ENCODE data around the gene PTPRR.
"Not testable (repeated sequence)": the region's sequence is repeated elsewhere in the genome, so short reads cannot be mapped to it uniquely, and the experiment has no call there.

PTPRR gene

DNA sequence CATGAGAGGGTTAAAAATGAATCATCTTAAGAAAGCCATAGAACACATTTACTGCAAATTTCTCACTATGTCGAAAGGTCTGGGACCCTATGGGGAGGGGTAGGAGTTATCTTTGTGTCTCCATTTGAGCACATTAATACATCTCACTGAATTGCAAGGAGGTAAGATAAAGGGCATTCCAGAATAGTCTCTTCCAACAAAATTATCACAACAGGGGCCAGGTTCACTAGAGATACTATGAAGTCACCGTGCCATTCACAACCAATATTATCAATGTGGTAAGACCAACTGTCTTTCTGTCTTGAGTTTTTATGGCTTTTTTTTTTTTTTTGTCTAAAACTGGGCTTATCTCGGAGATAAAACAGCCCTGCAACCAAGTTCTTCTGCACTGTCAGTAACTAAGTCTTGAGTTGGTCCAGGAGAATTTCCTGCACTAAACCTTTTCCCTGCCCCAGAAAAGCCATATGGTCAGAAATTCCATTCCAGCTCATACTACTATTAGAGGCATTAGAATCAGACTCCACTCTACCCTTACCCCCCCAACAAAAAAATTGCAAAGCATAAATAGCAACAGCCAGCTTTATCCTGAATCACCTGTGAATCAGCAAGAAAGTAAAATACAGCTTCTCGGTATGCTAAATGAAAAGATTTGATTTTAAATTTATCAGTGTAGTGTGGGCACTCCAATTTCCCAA is 79.7 kb downstream of the PTPRR start:
- no peak for DNase-seq (ENCODE audit: low spot score)

DNA sequence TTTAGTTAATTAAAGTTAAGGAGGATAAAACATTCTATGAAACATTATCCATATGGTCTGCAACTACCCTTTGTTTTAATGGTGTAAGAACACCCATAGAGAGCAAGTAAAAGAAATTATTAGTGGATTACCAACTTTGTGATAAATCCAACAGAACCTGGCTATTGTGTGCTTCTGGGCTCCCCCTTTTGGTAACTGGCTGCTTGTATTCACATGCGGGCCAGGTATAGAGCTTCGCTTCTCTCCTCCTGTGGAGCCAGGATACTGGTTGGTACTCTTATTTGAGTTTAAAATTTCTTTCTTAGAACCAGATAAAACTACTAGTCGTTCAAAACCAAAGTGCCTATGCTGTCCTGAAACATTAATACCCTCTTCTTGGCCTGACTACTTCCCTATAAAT is 81.0 kb downstream of the PTPRR start:
- no peak for DNase-seq (ENCODE audit: low spot score)

DNA sequence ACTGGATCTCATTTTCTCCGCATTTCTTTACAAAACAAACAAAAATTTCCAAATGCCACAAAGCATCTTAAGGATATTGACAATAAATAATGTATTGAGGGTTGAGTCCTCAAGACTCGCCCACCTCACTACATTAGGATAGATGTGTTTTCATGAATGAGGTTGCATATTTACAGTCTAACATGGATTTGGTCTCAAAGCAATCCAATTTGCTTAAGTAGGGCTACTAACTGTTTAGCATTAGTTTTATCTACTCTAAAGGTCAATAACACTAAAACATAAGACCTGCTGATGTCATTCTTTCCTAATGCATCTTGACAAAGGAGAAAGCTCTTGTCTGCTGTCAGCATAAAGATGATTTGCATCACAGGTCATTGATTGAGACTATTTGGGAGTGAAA is 82.4 kb downstream of the PTPRR start:
- DNase-seq (ENCODE audit: low spot score): no peak

DNA sequence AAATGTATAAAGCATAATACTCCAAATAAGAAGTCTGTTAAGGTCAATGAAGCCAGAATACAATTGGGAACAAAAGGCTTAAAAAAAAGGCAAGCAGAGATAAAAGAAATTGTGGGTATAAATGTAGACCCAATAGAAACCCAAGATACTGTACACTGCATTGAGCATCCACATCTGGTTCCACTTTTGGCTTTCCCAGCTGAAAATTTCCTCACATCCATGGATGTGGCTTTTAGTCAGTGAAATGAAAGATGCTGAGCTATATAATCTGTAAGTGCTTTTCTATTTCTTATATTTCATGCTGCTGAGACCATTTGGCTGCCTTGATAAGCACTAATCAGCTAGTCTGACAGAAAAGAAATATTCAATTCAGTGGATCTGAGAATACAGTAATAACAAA is 83.5 kb downstream of the PTPRR start:
- no peak for DNase-seq (ENCODE audit: low spot score)

DNA sequence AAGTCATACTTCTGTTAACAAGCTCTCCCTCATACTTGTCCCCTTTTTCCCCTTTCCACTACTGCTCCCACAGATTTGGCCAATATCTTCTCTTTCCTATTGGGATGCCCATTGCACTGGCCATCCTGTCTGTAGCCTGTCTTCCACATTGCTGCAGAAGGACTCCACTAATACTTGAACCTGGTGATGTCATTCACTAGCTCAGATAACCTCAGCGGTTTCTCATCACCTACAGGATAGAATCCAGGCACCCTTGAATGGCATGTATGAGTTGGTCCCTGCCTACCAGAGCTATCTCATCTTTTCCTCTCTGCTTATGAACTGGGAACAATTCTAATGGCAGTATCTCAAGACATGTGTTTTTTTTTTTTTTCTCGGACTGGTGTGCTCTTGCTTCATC is 84.6 kb downstream of the PTPRR start:
- DNase-seq (ENCODE audit: low spot score): no peak

DNA sequence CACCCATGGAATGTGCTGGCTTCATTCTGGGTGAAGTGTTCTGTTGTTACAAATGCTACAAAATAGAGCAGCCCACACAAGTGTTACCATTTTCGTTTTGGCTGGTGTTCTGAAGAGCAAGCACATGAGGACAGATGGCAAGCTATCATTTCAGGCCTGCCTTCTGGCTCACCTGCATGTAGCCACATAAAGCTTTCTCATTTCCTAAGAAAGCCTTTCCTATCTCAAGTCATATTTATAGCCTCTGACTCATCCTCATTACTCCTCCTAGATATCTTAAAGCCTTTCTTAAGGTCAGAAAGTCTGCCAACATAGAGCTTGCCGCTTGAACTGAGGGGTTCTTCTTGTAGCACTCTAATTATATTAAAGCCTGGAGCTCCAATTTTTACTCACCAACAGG is 89.0 kb downstream of the PTPRR start:
- no peak for DNase-seq (ENCODE audit: low spot score)

DNA sequence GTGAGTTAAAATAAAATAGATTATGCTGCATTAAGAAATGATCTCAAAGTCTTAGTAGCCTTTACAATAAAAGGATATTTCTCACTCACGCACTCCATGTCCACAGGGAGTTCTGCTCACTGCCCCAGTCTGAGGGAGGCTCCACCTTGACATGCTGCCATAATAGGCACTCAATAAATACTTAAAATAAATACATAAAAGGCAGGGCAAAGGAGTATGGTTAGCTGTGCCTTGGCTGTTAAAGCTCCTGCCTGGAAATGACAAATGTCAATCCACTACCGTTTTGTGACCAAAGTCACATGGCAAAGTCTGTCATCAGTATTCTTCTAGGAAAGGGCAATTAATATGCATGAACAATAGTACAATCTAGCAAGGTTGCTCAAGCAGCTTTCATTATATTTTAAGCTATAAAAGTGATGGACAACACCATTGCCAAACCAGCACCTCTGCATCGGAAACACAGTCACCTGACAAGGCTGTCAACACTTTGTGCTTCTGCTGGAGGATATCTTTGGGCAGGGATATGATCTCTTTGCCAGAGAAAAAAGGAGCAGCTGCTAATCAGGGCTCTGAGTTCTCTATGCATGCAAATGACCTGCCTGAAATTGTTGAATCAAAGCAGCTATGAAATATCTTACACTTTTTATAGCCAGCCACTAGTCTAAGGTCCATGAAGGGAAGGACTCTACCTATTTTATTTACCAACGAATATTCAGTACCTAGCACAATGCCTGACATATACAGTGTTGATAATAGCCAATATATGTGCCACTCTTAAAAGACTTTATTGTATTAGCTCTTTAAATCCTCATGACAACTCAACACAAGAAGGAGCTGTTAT is 90.1 kb downstream of the PTPRR start:
- DNase-seq (ENCODE audit: low spot score): no peak

DNA sequence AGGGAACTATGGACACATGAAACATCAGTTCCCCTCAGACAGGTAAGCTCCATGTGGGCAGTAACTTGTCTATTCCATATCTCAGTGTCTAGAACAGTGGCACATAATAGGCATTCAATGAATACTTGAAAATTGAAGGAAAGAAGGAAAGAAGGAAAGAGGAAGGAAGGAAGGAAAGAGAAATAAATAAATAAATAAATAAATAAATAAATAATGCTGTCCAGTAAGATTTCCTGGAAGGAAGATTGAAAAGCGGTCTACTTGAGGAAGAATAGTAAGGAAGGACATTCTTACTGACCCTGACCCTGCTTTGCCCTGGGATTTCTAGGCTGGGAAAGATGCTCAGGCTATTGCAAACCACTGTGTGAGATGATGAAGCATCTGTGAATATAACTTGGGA is 91.5 kb downstream of the PTPRR start:
- no peak for DNase-seq (ENCODE audit: low spot score)

DNA sequence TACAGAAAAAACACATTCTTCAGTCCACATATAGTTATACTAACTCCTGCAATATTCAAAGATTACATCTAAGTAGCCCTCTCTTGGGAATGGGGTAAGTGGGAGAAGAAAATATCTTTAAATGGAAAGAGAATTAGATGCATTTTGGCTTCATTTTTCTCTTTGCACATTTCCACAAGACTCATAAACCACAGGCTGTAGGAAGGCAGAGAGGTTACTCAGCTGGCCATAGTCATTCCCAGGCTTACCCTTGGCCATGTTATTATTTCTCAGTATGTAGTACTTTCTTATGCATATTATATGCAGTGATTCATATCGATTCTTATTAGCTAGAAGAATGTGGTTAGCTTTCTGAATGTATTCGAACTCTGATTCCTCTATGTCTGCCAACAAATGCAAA is 92.2 kb downstream of the PTPRR start:
- DNase-seq (ENCODE audit: low spot score): no peak

DNA sequence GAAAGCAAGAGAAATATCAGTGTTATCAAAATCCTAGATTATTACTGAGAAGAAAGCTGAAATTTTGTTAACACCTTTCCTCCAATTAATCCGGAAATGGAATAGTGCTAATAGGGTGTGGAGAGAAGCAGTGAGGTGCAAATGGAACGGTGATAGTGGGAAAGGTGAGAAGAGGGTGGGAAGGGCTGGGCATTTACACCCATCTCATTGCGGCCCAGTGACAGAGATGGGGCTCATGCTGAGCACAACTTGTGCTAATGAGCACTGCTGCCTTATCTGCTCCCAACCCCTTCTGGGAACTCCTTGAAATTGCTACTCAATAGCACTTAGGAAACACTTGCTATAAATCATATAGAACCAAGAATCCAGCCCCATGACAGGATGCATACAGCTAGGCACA is 94.4 kb downstream of the PTPRR start:
- no peak for DNase-seq (ENCODE audit: low spot score)

DNA sequence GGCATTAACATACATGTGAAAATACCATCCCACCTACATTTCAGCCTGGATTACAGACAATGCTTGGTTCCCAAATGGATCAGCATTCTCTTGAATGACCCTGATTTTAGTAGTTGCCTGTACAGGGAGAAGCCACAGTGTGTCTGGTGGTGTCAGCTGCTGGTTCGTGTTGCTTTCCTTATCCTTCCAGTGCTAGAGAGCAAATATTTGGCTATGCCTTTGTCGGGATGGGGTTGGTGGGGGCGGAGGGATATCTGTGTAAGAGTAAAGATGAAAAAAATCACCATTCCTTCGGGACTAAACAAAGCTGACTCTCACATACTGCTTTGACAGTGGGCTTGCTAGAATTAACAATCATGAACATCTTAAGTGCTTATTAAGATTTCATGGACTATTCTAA is 96.0 kb downstream of the PTPRR start:
- no peak for DNase-seq (ENCODE audit: low spot score)

DNA sequence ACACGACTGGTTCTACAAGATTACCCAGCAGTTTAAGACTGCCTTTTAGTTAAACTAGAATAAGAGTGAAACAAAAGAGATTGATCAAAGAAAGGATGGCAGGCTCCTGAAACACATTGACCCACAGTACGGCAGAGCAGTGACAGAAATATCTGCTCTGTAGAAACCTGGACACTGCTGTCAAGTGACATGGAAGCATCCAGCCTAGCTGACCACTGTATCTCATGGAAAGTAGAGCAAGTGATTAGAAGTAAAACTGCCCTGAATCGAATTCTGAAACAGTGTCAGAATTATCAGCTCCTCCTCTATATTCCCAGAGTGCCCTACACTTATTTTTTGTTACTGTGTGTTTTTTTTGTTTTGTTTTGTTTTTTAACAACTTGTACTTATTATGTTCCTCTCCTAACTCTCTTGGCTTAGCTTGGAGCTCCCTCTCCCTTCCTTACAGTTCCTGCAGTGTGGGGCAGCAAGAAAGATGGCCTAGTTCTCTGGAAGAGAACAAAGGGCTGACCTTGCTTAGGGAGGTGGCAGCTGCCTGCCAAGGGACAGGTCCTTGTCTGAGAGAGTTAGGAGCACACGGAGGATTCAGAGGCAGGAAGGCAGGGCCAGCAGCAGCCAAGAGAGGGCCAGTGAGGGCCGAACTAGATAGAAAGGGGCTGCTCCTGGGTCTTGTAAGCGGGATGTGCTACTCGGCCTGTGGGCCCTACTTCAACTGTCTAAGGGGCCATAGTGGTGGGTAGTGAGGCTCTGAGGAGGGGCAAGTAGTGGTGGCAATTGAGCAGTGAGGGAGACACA is 97.2 kb downstream of the PTPRR start:
- no peak for DNase-seq (ENCODE audit: low spot score)

DNA sequence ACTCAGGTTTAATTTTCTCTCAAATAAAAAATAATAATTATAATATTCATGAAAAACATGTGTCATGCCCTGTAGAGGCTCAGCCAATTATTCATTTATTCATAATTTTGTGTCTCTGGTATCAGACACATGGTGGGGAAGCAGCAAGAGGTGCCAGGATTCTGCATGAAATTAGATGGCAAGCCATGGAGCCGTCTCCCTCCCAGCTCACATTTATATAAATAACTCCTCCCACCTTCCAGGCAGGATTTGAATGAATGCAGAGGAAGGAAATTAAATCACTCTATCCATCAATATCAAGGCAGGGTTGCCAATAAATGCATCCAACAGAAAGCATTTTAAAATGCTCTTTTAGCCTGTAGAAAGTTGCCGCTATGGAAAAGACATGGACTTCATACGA is 98.1 kb downstream of the PTPRR start:
- no peak for DNase-seq (ENCODE audit: low spot score)

DNA sequence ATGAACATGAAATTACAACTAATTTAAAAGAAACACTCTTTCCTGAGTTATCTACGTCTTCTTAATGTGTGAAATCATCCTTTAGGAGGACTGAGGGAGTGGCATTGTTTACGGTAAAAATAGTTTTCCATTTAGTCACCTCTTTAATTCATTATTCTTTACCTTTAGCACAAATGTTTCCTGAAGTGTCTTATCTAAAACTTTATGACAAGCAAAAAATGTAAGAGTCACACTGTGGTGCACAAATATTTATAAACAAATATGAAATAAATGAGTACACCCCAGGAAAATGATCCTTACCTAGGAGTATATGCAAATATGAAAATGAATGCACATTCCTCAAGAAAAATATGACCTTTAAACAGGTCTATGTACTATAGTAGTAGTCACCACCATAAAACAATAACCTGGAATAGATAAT is 104.6 kb downstream of the PTPRR start:
- no peak for DNase-seq (ENCODE audit: low spot score)

DNA sequence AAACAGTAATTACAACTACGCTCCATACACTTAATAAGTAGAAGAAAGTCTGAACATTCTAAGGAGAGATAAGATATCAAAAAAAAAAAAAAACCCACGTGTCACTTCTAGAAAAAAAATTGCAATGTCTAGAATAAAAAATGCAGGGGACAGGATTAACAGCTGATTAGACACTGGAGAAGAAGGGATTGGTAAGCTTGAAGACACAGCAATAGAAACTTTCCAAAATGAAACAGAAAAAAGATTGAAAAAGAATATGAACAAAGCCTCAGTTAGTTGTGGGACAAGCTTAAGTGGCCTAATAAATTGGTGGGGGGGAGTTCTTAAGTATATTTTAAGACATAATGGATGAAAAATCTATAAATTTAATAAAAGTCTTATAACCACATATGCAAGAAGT is 105.5 kb downstream of the PTPRR start:
- no peak for DNase-seq (ENCODE audit: low spot score)

DNA sequence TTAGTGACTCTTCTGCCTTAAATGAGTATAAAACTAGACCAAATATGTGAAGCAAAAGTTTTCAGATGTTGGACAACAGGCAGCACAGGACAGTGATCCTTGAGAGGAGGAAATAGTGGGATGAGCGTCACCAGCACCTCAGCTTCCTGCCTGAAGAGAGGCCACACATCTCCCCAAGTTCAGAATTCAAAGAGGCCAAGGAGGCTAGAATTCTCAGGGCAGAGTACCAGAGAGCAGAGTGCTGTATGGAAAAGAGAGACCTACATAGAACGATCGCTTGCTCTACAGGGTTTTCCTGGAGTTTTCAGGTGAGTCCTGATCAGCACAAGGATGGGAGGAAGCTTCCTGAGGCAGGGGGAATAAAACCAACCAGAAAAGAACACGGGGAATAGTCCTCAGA is 107.0 kb downstream of the PTPRR start:
- DNase-seq (ENCODE audit: low spot score): no peak

DNA sequence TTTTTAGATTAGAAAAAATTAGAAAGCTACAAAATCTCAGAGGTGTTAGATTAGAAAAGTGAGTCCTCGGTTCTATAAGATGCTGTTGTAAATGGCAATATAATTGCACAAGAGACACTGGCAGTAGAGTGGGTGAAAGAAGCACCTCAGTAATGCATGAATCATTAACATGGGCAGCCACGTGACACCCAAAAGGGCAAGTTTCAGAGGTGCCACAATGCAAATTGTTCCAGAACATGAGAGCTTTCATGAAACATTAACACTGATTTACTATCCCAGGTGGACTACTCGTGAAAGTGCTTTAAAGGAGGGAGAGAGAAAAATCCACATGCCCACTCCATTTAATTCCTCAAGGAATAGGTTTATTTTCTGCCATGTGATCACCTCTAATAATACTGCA is 108.4 kb downstream of the PTPRR start:
- DNase-seq (ENCODE audit: low spot score): peak; percentile 53

DNA sequence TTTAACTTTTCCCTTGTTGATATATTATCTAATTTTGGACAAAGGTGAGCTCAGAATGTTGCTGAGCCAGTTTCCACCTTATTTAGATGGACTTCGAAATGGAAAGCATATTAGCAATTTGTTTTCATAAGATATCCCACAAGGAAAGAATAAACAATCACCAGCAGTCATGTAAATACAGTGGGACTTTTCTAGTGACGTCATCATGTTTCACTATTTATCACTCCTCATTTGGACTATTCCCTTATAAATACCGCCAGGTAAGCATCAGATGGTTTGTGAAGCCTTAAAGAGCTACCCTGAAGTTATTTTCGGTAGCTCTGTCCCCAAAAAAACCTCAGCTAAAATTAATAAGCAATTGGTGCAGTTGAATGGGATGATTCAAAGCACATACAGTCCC is 110.7 kb downstream of the PTPRR start:
- DNase-seq (ENCODE audit: low spot score): no peak

DNA sequence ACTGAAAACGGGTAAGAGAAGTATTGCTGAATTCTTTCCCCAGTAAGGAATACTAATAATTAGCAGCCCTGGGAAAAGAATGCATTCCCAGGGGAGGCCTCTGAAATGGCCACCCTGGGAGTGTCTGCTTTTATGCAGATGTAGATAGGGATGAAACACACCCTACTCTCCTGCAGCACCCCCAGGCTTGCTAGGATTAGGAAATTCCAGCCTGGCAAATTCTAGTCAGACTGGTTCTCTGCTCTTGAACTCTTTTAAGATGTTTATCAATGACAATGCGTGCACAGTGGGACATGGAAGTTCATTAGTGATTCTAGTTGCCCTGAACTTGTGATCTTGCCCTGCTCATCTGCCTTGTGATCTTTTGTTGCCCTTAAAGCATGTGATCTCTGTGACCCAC is 112.5 kb downstream of the PTPRR start:
- DNase-seq (ENCODE audit: low spot score): not testable (repeated sequence)

DNA sequence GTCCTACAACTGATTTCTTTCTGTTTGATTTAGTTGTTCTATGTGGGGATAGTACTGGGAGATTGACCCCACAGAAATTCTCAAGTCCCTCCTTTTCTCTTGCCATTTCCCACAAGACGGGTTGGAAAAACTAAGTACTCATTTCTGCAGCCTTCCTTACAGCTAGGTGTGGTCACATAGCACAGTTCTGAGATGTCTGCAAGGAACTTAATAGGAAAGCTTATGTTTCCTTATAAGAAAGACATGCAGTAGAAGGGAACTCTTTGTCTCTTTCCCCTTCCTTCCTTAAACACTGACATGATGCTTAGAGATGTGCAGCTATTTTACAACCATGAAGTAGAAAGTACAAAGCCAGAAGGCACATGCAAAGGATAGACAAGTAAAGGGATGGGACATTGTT is 113.7 kb downstream of the PTPRR start:
- no peak for DNase-seq (ENCODE audit: low spot score)

DNA sequence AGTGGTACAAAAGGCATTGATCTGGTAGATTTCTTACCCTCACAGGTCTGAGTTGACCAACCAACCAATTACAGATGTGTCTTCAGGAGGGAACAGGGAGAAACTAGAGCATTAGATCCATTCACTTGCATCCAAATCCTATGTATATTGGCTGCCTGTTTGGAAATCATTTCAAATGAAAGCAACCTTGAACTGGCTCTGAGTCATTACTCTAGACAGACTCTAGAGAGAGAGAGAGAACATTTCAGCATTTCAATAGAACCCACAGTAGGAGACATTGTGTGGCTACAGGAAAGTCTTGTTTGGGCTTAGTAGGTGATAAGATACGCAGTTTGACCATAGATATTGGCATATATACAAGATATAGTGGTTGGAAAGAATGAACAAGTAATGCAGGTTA is 114.5 kb downstream of the PTPRR start:
- no peak for DNase-seq (ENCODE audit: low spot score)

DNA sequence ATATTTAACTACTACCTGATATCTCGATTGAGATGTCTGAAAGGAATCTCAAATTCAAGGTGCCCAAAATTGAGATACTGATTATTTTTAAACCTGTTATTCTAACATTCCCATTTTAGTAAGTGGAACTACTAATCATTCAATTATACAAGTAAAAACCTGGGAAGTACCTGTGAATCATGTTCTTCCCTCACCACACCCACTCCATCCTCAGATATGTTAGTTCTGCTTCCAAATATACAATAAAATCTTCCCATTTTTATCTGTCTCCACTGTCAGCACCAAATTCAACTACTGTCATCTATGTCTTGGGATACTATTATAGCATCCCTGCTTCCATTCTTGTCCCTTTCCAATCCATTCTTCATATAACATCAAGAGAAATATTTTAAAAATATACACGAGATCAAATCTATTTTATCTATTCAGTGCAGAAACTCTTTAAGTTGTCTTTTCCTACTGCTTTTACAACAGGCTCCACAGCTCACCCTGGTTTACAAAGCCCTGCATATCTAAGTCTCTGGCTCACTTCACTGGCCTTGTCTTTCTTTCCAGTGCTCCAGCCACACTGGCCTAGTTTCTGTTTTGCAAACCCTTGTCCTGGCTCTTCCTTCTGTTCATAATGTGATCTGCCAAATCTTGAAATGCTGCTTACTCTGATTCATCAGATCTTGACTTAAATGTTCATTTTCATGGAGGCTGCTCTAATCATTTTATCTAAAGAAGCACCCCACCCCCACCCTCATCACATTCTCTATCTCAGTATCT is 122.3 kb downstream of the PTPRR start:
- no peak for DNase-seq (ENCODE audit: low spot score)

All from kidney tubule cell (primary cell).